SHP77 treated with DMSO at 0.1 percent for 48 hours (cell line): Measurements from ENCODE around the gene HESX1.

Experiments used
- DNase-seq: peaks from one replicate; lab custom pipeline; 2025; lab: John Stamatoyannopoulos, UW

The HESX1 gene

DNA sequence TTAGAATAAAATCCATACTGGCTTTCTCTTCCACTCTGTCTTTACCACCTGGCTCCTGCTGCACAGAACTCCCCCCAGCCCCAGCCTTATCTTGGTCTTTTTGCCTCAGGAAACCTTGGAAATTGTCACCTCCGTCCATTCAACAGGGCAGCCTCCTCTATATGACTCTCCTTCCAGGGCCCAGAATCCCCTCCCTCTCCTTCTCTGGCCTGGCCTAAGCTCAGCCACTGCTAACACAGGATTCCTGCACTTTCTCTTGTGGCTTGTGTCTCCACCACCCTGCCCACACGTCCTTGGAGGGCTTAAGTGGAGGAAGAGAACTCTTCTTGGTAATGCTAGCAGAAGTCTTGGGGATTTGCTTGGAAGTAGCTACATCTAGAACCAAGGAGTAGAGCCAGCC is 33.1 kb downstream of the HESX1 start:
- DNase-seq: no peak

DNA sequence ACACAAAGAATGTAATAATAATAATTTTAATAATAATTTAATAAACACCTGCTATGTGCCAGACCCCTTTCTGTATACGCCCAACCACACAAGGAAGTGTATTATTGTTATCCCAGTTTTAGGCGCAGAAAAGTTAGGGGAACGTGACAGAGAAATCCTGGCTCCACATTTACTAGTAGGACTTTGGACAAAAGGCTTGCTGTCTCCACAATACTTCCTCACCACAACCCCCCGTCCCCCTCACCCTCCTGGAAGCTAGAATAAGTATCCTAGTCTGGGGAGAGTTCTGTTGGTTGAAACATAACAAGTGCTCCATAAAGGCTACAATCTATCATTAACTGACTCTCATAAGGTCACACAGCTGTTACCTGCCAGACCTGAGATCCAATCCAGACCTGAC is 34.1 kb downstream of the HESX1 start:
- no peak for DNase-seq

DNA sequence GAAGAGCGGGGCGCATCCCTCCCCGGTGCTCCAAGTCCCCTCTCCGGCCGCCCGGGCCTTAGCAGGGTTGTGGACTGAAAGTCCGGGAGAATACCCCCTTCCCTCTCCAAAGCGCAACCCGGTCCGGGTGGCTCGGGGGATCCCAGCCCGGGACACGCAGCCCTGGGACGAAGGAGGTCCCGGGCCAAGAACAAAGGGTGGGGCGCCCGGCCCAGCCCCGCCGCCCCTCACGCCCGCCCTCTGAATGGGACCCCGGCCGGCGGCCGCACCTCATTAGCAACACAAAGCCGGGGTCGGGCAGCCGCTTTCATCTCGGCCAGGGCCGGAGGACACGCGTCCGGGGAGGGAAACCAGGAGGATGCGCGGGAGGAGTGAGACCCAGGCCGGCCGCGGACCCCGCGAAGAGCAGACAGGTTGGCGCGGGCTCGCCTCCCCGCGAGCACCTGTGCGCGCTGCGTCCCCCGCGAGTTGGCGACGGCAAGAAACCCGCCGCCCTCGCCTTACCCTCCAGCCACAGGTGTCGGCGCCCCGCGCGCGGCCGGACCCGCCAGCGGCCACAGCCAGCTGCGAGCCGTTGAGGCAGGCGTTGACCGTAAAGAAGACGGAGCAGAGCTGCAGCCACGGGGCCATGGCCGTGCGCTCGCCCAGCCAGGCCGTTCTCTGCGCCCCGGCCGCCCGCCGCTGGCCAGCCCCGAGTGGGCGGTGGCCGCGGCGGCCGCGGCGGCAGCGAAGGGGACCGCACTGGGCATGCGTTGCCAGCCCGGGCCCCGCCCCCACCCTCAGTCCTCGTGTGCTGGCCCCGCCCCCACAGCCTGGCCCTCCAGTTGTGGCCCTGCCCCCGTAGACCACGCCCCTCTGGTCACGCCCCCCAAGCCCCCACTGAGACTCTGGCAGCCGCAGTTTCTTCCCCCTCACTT is 34.9 kb downstream of the HESX1 start, which contains the start of gene IL17RD:
Gene IL17RD (minus strand): TSS at position 697 of the 917 bp plus-strand sequence. CDS start 67 bp downstream, at position 630.
- DNase-seq: peak; percentile 24

DNA sequence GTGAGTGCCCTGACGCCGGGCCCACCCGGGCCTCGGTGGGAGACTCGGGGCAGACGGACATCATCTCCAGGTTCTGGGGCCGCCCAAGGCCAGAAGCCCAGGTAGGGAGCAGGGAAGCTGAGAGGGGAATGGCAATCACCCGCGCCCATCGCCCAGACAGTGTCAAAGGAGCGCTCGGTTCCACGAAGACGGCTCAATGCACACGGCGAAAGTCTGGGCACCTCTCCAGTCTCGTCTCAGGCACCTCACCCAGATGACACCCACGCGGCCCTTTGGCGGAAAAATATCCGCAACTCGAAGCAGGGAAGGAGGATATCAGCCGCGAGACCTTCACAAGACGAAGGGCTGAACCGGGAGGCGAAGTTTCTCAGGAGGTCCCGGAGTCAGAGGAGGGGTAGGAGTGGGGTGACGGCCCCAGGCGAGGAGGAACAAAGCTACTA is 35.5 kb downstream of the HESX1 start:
- no peak for DNase-seq

DNA sequence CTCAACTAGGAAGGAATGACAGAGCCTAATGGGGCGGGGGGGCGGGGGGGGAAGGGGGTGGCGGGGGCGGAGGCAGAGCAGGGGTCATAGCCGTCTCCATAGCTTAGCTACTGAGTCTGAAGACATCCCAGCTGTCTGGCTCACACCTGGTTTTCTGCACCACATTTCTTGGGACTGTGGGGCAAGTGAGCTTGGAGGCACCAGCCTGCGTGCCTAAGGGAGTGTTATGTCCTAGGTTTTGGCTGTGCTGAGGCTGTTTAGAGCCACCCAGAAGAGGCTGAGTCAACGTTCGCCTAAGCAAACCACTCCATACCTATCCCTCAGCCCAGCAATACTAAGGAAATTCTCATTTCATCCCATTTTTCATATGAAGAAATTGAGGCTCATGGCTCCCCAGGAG is 36.0 kb downstream of the HESX1 start:
- DNase-seq: no peak

DNA sequence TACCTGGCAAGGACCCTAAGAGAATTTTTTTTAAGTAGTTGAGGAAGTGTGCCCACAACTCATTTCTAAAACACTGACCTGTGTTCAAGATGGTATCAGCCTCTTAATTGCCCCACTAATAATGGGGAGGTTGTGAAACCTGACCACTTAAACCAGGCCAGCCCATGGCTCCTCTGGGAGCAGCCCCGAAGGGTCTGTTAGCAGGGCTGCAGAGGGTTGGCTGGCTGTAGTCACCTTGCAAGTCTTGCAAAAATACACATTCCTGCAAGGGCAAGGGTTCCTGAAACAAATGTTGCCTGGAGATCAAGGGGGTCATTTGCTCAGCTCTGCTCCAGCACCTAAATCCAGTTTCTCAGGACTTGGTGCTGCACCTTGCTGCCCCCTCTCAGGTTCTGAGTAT is 37.9 kb downstream of the HESX1 start:
- no peak for DNase-seq

DNA sequence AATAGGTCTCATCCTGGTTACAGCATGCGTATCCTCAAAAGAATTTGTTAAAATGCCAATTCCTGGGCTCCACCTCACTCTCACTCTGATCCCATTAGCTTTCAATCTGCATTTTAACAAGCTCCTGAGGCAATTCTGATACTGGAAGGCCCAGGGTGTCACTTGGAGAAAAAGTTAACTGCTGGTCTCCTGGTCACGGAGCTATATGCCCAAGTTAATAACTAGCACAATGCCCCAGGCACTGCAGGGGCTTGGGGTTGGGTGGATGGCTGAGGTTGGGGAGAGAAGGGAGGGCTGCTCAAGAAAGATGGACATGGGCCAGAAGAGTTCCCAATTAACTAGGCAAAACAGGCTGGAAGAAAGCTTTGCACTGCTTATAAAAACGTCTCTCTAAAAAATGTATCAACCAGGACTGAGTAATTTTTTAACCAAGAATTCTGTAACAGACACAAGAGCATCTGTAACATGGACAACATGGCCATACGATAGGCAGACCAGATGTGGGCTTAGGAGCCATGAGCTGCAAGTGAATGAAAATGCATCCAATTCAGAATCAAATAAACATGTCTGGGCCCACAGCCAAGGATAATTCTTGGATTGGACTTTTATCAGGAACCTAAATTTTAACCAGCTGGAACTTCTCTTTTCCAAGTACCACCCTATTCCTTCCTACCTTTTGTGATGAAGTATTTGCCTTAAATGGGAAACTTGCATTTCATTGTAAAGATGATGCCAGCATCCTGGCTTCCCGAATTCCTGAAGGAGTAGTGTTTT is 38.8 kb downstream of the HESX1 start:
- DNase-seq: no peak

DNA sequence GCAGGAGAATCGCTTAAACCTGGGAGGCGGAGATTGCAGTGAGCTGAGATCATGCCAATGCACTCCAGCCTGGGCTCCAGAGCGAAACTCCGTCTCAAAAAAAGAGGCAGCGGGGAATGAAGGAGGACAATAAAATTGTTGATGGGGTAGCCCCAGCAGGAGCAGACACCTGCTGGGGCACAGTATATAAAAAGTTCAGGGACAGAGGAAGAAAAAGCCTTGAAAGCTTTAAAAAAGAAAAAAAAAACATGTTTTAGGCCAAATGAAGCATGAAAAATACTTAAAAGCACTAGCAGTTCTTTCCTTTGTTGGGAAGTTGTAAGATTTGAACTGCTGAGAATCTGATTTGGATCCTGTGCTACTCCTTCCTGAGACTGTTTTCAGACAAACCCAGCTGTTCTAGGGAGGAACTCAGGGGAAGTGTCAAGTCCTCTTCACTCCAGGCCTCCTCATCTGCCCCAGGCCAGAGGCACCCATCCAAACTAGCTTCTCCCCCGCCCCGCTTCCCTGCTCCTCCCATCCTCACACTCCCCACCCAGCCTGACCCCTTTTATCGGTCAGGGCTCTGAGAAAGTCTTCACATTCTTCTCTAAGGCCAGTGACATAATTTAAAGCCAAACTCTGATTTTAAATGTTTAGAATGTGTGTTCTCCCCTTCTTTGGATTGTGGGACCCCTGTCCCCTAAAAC is 39.6 kb downstream of the HESX1 start:
- no peak for DNase-seq

DNA sequence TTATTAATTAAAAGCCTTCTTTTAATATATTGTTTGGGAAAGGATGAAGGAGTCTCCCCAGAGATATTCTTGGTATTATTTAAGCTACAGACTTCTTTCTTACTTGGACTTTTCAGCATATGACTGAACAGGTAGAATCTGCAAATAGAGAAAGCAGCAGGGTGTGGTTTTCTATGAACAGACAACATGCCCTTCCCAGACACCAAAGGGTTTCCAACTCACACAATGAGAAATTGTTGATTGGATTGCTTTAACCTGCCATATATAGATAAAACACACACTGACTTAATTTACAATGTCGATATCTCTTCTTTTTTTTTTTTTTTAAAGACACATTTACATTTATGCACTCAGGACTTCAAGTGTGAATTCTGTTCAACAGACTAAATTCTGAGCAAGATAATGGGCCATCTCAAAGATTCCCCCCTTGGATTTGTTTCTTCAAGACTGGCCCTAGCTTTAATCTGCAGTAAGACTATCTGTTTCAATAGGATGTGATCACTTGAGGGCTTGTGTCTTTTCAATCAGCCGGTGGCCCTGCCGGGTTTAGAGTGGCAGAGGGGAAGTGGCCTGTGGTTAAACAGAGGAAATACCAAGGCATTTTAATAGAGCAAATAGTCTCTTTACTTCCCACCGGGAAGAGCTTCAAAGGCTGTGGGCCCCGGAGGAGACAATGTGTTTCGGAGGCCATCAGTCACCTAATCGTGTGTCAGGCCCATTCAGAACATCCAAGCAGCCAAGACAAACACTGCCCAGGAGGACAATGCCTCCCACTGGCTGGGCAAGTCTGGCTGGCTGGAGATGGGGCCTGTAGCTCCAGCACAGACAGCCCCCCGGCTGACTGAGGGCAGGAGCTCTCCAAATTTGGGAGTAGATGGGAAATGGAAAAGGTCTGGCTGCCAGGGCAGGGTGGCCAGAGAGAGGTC is 40.7 kb downstream of the HESX1 start:
- no peak for DNase-seq

DNA sequence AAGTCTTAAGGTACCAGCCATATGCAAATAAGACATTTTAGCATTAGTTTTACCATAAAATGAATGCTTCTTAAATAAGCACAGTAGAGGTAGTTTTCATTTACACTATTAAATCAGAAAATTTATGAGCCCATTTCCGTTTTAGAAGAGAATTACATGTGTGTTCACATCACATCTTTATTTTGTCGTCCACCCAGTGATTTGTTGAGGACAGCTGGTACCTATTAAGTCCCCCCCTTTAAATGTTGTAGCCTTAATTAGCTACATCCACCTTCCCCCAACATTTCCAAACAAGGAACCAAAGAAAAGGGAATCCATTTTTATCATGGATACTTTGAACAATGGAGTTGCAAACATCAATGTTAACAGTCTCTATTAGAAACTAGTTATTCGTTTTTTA is 41.5 kb downstream of the HESX1 start:
- no peak for DNase-seq

DNA sequence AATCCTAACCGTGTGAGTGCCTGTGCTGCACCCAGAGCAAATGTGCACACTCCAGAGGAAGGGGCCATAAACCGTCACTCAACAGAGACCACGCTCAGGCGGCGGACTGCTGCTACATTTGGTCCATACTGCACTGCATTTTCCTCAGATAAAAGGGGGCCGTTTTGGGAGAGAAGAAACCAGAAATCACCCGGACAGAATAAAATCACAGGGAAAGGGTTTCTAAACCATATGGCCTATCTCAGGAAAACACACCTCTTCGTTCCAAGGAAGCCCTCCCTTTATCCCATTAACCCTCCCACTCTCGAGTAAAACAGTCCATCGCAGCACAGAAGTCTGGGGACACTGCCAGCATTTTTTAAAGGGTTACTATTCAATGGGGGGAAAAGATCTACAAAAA is 42.2 kb downstream of the HESX1 start:
- no peak for DNase-seq

DNA sequence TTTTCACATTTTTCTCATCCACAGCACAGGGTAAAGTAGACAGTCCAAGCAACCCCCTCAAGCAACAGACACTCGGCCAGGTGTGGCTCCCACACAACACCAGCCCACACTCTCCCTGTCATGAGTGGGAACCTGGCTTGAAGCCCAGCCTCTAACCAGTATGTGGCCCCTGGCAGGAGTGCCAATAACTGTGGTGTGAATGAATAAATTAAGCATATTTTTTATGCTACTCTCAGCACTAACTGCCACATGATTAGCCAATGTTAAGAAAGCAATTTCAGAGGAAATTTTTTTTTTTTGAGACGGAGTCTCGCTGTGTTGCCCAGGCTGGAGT is 44.5 kb downstream of the HESX1 start:
- DNase-seq: no peak

DNA sequence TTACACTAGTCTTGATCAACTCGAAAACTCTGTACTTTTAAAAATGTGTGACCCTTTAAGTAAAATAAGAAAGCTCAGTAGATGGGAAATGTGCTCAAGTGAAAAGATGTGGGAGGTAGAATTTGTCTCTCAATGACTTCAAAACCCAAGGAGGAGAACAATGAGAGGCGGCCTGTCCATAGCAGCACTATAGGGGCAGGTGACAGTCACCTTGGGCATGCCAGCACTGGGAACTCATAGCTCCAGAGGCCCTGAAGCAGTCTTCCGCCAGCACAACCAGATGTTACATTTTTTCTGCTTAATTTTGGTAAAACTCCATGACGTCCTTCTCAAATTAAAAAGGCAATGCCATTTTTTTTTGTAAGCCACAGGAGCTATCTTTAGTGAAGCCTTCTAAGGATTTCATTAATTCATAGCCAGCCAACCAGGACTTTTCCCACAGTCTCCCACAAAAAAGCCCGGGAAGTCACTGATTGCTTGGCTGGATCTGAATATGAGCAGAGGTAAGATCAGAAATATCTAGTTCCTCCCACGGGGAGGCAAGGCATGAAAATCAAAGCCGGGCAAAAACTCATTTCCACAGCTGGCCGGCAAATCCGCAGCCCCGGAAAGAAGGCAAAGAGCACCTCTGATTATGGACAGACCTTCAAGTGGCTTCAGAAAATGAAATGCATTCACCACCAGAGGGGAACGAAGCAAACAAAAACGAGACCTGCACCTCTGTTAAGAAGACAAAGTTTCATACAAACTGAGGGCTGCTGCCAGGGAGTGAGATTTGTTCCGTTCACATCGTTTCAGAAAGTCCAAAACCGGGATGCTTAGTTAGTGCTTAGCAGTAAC is 45.1 kb downstream of the HESX1 start:
- DNase-seq: no peak

DNA sequence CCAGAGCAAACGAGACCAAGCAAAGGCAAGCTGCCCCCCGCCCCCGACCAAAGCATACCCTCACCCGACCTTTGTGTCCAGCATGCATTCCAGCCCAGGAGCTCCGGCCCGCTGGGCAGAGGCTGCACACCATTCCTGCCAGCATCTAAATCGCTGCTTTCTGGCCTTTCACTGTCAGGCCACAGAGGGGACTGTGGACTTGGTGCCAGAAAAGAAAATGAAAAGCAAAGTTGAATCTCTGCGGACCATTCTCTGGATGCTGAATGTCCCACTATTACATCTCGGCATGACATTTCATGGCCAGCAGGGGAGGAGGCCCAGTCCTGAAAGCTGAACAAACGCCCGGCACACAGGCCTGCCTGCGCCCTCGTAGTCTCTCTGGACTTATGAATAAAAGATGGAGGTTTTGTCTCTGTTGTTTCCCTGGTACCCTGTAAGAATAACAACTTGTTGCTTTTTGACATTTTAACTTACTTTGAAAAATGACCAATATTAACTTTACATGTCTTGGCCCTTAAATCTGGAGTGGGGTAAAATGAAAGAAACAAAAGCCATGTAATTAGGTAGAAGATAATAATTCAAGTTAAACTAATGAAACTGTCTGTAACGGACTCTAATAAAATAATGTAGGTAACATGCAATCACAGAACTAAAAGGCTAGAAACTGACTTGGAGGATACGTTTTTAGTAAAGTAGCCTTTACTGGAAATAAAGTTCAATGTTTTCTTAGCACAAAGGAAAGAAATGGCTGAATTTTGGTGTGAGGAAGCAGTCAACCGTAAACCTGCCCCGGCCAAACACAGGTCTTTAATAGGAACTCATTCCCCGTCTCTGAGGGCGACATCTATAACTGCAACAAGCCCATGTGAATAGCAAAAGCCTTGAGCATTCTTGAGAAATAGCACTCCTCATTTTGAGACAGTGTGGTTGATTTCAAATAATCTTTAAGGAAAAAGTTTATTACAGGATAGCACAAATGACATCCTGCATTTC is 47.3 kb downstream of the HESX1 start:
- DNase-seq: no peak

DNA sequence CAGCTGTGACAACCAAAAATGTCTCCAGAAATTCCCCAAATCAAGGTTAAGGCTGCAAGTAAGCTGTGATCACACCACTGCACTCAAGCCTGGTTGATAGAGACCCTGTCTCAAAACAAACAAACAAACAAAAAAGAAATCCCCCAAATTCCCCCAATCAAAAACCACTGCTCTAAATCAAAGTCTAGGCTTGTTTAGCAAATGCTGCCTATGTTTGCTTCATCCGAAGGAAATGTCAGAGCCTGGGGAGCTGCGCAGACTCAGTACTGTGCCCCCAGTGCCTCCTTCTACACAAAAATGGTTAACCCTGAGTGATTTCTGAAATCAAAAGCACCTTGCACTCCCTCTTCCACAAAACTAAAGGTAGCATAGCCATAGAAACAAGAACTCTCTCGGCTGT is 48.0 kb downstream of the HESX1 start:
- DNase-seq: no peak

DNA sequence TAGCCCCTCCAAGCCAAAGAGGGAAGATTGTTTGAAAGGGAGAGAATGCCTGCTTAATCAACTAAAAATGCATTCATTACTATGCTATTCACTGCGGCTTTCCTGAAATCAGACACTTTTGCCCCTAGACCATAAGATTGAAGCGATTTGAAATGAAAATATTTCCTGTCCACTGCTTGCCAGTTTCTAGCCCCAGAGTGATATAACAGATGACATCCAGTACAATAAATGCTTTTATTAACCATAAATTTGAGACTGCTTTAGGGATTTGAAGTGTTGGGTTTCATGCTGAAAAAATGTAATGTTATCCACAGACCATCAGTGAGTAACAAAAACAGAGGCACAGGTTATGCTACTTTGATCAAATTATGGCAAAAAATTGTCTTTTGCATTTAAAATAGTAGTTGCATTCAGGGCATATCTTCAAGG is 48.7 kb downstream of the HESX1 start:
- DNase-seq: no peak

DNA sequence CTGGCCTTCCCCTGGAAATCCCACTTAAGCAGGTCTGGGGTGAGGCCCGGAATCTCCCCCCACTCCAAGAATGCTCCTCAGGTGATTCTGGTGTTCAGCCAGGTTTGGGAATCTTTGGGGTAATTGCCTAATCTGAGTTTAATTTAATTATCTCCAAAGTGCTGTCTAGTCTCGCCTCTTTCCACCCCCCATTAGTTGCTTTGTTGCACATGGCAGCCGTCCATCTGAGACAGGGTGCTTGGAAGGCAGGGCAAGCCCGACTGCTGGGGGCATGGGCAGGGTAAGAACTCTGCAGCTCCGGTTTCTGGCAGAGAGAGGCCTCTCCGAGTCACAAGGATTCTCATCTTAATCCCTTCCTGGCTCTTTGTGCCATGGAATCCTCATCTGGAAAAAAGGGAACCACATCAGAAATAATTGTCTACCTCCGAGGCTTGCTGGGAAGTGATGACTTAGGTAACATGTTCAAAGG is 49.6 kb downstream of the HESX1 start:
- no peak for DNase-seq
